Inflammatory macrophage (primary cell): ENCODE data around the gene YIPF1.

Experiments used
- DNase-seq, 2 donors: peaks; one replicate each; pipeline ENCODE4 v3.0.0-alpha.2; 2020 to 2022
- total RNA-seq, 18 experiments: gene quantifications; one replicate each; lab custom pipeline; 2026; ENCODE audit warnings: mixed read lengths in 6 of 18, inconsistent platforms in 2 of 18; lab: John Stamatoyannopoulos, UW

The YIPF1 gene
- total RNA-seq = 27.5 to 49.1 (median 39.0) reads per million in 18 experiments

GRCh38 chr1:53889304-53890298, at the start of gene YIPF1:
Gene YIPF1 (minus strand): TSS chr1:53889797. CDS start chr1:53888937, 860 bp downstream.
- DNase-seq = peak; percentile 80 to 90

- no peak for DNase-seq
Observed at GRCh38 chr1:53938136-53938830, 48.7 kb upstream of the YIPF1 start.

GRCh38 chr1:53936430-53936829, 46.8 kb upstream of the YIPF1 start:
- DNase-seq = no peak

GRCh38 chr1:53934170-53934765, 44.7 kb upstream of the YIPF1 start:
- DNase-seq = no peak

- DNase-seq = no peak
Observed at GRCh38 chr1:53931523-53931922, 41.9 kb upstream of the YIPF1 start.

GRCh38 chr1:53930932-53931331, 41.3 kb upstream of the YIPF1 start:
- no peak for DNase-seq

GRCh38 chr1:53929246-53929960, 39.8 kb upstream of the YIPF1 start:
- no peak for DNase-seq

- DNase-seq = no peak
Observed at GRCh38 chr1:53927376-53927881, 37.8 kb upstream of the YIPF1 start.

- DNase-seq = no peak
Observed at GRCh38 chr1:53919675-53920066, 30.1 kb upstream of the YIPF1 start.

GRCh38 chr1:53918343-53918742, 28.7 kb upstream of the YIPF1 start:
- DNase-seq = no peak

GRCh38 chr1:53913352-53914033, 23.9 kb upstream of the YIPF1 start:
- DNase-seq = no peak

GRCh38 chr1:53911442-53911841, 21.8 kb upstream of the YIPF1 start:
- DNase-seq = no peak

- no peak for DNase-seq
Observed at GRCh38 chr1:53909946-53910345, 20.3 kb upstream of the YIPF1 start.

GRCh38 chr1:53906121-53906520, 16.5 kb upstream of the YIPF1 start:
- DNase-seq = peak in 1 of 2 donors; percentile 4

GRCh38 chr1:53905509-53905908, 15.9 kb upstream of the YIPF1 start:
- no peak for DNase-seq

- no peak for DNase-seq
Observed at GRCh38 chr1:53902235-53903138, 12.9 kb upstream of the YIPF1 start.

GRCh38 chr1:53899708-53900107, 10.1 kb upstream of the YIPF1 start:
- no peak for DNase-seq

- no peak for DNase-seq
Observed at GRCh38 chr1:53899206-53899628, 9.6 kb upstream of the YIPF1 start.

GRCh38 chr1:53896635-53897229, 7.1 kb upstream of the YIPF1 start:
- peak; percentile 84 to 95 for DNase-seq

GRCh38 chr1:53895421-53895820, 5.8 kb upstream of the YIPF1 start:
- peak in 1 of 2 donors; percentile 27 for DNase-seq
